ENCODE results near the gene SEPTIN2. TPM values are rescaled to one million over a fixed set of nuclear protein-coding genes. Genes with fewer than 3 reads are reported as not detected.

The SEPTIN2 gene
- total RNA-seq, 2 experiments from 2014 or later = 198 to 275 TPM

DNA sequence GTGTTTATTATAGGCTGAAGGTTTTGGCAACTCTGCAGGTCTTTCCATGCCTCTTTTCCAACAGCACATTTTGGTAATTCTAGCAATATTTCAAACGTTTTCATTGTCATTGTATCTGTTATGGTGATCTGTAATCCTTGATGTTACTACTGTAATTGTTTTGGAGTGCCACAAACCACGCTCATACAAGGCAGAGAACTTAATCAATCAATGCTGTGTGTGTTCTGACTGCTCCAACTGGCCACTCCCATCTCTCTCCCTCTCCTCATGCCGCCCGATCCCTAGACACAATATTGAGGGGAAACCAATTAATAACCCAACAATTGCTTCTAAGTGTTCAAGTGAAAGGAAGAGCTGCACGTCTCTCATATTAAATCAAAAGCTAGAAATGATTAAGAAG lies 33.2 kb upstream of the SEPTIN2 start:
- intact Hi-C loops (cut with micrococcal nuclease; ENCODE audit: unreplicated experiment) = no loop called here
- Histone ChIP-seq H3K4me3 (ENCODE audit: low read depth, low read length, poor library complexity, severe bottlenecking) (no peak overlapping the region), H3K27ac (ENCODE audit: low read depth, low read length, poor library complexity, severe bottlenecking) (no peak overlapping the region), H3K9me3 (ENCODE audit: low read length) (no peaks in the 10 kb centered on the region), H3K36me3 (ENCODE audit: insufficient read depth, low read length) (peaks cover 12% of the 10 kb centered on the region), H3K4me1 (ENCODE audit: insufficient read depth, low read length, poor library complexity, severe bottlenecking) (peaks cover 9% of the 10 kb centered on the region), H4K20me1 (ENCODE audit: insufficient read depth, low read length) (no peaks in the 10 kb centered on the region; the same call in none of the 2 replicates), H2AFZ (ENCODE audit: low read length) (no peak overlapping the region), H3K9me2 (ENCODE audit: insufficient read depth, low read length) (no peaks in the 10 kb centered on the region), H3K4me2 (ENCODE audit: low read length) (no peak overlapping the region), H3K79me2 (ENCODE audit: insufficient read depth, low read depth, low read length) (0 out of 2 replicates have a peak, but pooled peaks cover 16% of the 10 kb centered on the region)
- DNase-seq (ENCODE audit: low spot score) = no peak
- CTCF ChIA-PET (ENCODE audit: unreplicated experiment) = no interaction called here
- POLR2A ChIA-PET = interaction anchor here (0.6 to 1.0 kb wide), 2 partner anchors 11 to 33 kb away, joined by 3 to 5 read pairs; no protein-coding TSS in a partner anchor
- no TSS peak for BruUV-seq (replicated peaks)
- TF ChIP-seq EZH2phosphoT487 (IDR thresholded peaks at IDR 0.05; ENCODE audit: borderline replicate concordance, low read depth, low read length) (no peak), CTCF (conservative IDR thresholded peaks at IDR 0.05; ENCODE audit: low read length) (no peak)

GRCh38 chr2:241285596-241285995 lies 30.1 kb upstream of the SEPTIN2 start:
- TF ChIP-seq CTCF (conservative IDR thresholded peaks at IDR 0.05; ENCODE audit: low read length) (no peak), EZH2phosphoT487 (IDR thresholded peaks at IDR 0.05; ENCODE audit: borderline replicate concordance, low read depth, low read length) (no peak)
- CTCF ChIA-PET (ENCODE audit: unreplicated experiment) = no interaction called here
- H3K27ac ChIP-seq (ENCODE audit: low read depth, low read length, poor library complexity, severe bottlenecking) = no peak overlapping the region
- H4K20me1 ChIP-seq (ENCODE audit: insufficient read depth, low read length) = peaks cover 1% of the 10 kb centered on the region
- intact Hi-C loops (cut with micrococcal nuclease; ENCODE audit: unreplicated experiment) = no loop called here
- H3K4me1 ChIP-seq (ENCODE audit: insufficient read depth, low read length, poor library complexity, severe bottlenecking) = peaks cover 2% of the 10 kb centered on the region
- no peak for DNase-seq (ENCODE audit: low spot score)
- no peak overlapping the region for H3K4me3 ChIP-seq (ENCODE audit: low read depth, low read length, poor library complexity, severe bottlenecking)
- POLR2A ChIA-PET = no interaction called here
- H3K36me3 ChIP-seq (ENCODE audit: insufficient read depth, low read length) = peaks cover 28% of the 10 kb centered on the region
- H3K9me3 ChIP-seq (ENCODE audit: low read length) = no peaks in the 10 kb centered on the region
- H3K9me2 ChIP-seq (ENCODE audit: insufficient read depth, low read length) = no peaks in the 10 kb centered on the region
- peaks cover 21% of the 10 kb centered on the region; the same call in 1 of the 2 replicates for H3K79me2 ChIP-seq (ENCODE audit: insufficient read depth, low read depth, low read length)
- no peak overlapping the region for H2AFZ ChIP-seq (ENCODE audit: low read length)
- no peak overlapping the region for H3K4me2 ChIP-seq (ENCODE audit: low read length)
- BruUV-seq (replicated peaks) = no TSS peak

- POLR2A ChIA-PET = no interaction called here
- no peaks in the 10 kb centered on the region for H3K9me2 ChIP-seq (ENCODE audit: insufficient read depth, low read length)
These were observed 29.2 kb upstream of the SEPTIN2 start for GRCh38 chr2:241286348-241287090.

More at GRCh38 chr2:241286348-241287090, 29.2 kb upstream of the SEPTIN2 start:
- no peak for TF ChIP-seq CTCF (conservative IDR thresholded peaks at IDR 0.05; ENCODE audit: low read length)
- Histone ChIP-seq H3K79me2 (ENCODE audit: insufficient read depth, low read depth, low read length) (peaks cover 28% of the 10 kb centered on the region; the same call in 1 of the 2 replicates), H3K27ac (ENCODE audit: low read depth, low read length, poor library complexity, severe bottlenecking) (no peak overlapping the region), H2AFZ (ENCODE audit: low read length) (no peak overlapping the region), H4K20me1 (ENCODE audit: insufficient read depth, low read length) (peaks cover 4% of the 10 kb centered on the region; the same call in 1 of the 2 replicates), H3K4me1 (ENCODE audit: insufficient read depth, low read length, poor library complexity, severe bottlenecking) (no peaks in the 10 kb centered on the region), H3K36me3 (ENCODE audit: insufficient read depth, low read length) (peaks cover 32% of the 10 kb centered on the region), H3K9me3 (ENCODE audit: low read length) (no peaks in the 10 kb centered on the region), H3K4me3 (ENCODE audit: low read depth, low read length, poor library complexity, severe bottlenecking) (no peak overlapping the region), H3K4me2 (ENCODE audit: low read length) (no peak overlapping the region)
- DNase-seq (ENCODE audit: low spot score) = no peak
- no TSS peak for BruUV-seq (replicated peaks)
- intact Hi-C loops (cut with micrococcal nuclease; ENCODE audit: unreplicated experiment) = no loop called here
- CTCF ChIA-PET (ENCODE audit: unreplicated experiment) = no interaction called here

All from OCI-LY7 (cell line).